GM21528 (cell line): ENCODE results near the gene CCDC200.
"Not testable (repeated sequence)": the region's sequence is repeated elsewhere in the genome, so short reads cannot be mapped to it uniquely, and the experiment has no call there.

ENCODE experiments used
- ATAC-seq: cut with Tn5 transposase; IDR thresholded peaks from one replicate; pipeline ENCODE4 v1.9.1; 2021; ENCODE audit warnings: mild to moderate bottlenecking, moderate library complexity; ENCODE audit not compliant: unreplicated experiment, low FRiP score

The CCDC200 gene

GRCh38 chr17:43228020-43228782 lies at the start of gene CCDC200:
Gene CCDC200, minus strand, starts transcription at chr17:43228623. Its CDS starts 69 bp downstream, at chr17:43228554.
- ATAC-seq = not testable (repeated sequence)

- ATAC-seq = not testable (repeated sequence)
These were observed 44.5 kb upstream of the CCDC200 start for GRCh38 chr17:43272914-43273313.

GRCh38 chr17:43272483-43272882 lies 44.1 kb upstream of the CCDC200 start:
- ATAC-seq = not testable (repeated sequence)

- not testable (repeated sequence) for ATAC-seq
These were observed 42.4 kb upstream of the CCDC200 start for GRCh38 chr17:43270552-43271504.

GRCh38 chr17:43246456-43246855 lies 18.0 kb upstream of the CCDC200 start:
- not testable (repeated sequence) for ATAC-seq

- ATAC-seq = not testable (repeated sequence)
These were observed 12.4 kb upstream of the CCDC200 start for GRCh38 chr17:43240596-43241352.

GRCh38 chr17:43239597-43239996 lies 11.2 kb upstream of the CCDC200 start:
- ATAC-seq = not testable (repeated sequence)

- ATAC-seq = not testable (repeated sequence)
These were observed 5.5 kb upstream of the CCDC200 start, which contains the start of gene RNU2-1 for GRCh38 chr17:43233877-43234276. Gene RNU2-1, minus strand, starts transcription at chr17:43233977.

GRCh38 chr17:43233263-43233662 lies 4.8 kb upstream of the CCDC200 start:
- not testable (repeated sequence) for ATAC-seq

- not testable (repeated sequence) for ATAC-seq
These were observed 3.7 kb upstream of the CCDC200 start for GRCh38 chr17:43232021-43232699.

- not testable (repeated sequence) for ATAC-seq
These were observed 3.0 kb upstream of the CCDC200 start for GRCh38 chr17:43231205-43232020.

GRCh38 chr17:43226393-43226792 lies 2.0 kb downstream of the CCDC200 start:
- no peak for ATAC-seq

GRCh38 chr17:43224146-43224705 lies 4.2 kb downstream of the CCDC200 start:
- ATAC-seq = no peak

GRCh38 chr17:43220511-43221125 lies 7.8 kb downstream of the CCDC200 start:
- ATAC-seq = no peak

GRCh38 chr17:43219746-43220380 lies 8.6 kb downstream of the CCDC200 start:
- ATAC-seq = no peak

GRCh38 chr17:43219001-43219400 lies 9.4 kb downstream of the CCDC200 start:
- no peak for ATAC-seq

- ATAC-seq = no peak
These were observed 10.8 kb downstream of the CCDC200 start for GRCh38 chr17:43217614-43218087.
